HG02852 (cell line): ENCODE results near the gene ACAD11.

Experiments
- ATAC-seq: cut with Tn5 transposase; IDR thresholded peaks from one replicate; pipeline ENCODE4 v1.9.1; 2021; ENCODE audit warnings: mild to moderate bottlenecking, moderate library complexity; ENCODE audit not compliant: unreplicated experiment

The ACAD11 gene

DNA sequence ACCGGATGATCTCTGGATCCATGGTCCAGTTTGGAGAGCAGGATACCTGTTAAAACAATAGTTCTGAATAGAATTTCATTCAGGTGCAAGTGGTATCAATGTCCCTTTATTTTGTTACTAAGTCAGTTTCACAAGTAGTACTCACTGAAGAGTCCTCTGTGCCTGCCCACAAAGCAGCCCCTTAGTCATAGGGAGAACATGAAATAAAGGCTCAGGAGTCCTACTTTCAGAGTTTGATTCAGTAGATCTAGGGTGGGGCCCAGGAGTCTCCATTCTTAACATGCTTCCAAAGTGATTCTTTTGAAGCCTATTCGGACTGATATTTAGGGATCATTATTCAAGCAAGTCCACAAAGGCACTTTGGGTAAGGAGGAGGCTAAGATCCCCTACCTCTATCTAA lies 142.3 kb downstream of the ACAD11 start:
- ATAC-seq, result no peak

DNA sequence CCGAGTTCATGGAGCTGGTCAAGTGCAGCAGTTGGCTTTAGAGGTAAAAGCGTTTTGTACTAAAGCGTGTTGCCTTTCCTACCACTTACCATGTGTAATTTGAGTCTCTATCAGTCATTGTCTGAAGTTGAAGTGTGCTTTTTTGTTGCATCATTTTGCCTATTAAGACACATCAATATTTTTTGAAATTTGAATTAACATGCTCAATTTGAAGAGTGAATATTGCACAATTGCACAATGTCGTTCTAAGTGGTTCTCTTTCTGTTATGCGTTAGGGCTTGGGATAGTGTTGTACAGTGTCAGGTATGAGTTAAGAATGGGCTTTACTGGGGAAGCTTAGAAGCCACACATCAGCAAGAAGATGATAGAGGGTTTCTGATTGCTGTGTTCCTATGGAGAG lies 146.6 kb downstream of the ACAD11 start:
- ATAC-seq, result no peak

DNA sequence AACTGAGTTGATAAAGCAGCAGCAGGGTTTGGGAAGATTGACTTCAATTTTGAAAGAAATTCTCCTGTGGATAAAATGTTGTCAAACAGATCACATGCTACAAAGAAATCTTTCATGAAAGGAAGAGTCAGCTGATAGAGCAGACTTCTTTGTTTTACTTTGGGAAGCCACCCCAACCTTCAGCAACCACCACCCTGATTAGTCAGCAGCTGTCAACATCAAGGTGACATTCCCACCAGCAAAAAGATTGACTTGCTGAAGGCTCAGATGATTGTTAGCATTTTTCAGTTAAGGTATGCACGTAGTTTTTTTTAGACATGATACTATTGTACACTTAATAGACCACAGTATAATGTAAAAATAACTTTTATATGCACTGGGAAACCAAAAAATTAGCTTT lies 150.1 kb downstream of the ACAD11 start:
- ATAC-seq, result no peak

DNA sequence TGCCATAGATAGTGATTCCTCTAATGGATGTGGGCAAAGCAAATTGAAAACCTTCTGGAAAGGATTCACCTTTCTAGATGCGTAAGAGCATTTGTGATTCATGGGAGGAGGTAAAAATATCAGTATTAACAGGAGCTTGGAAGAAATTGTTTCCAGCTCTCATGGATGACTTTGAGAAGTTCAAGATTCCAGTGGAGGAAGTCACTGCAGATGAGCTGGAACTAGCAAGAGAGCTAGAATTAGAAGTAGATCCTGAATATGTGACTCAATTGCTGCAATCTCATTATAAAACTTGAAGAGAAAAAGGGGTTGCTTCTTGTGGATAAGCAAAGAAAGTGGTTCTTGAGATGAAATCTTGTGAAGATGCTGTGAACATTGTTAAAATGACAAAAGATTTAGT lies 150.5 kb downstream of the ACAD11 start:
- no peak for ATAC-seq
